ENCODE data around the gene CPT1A.
"Not testable (repeated sequence)": the region's sequence is repeated elsewhere in the genome, so short reads cannot be mapped to it uniquely, and the experiment has no call there.

GRCh38 chr11:68856425-68857030 is 14.8 kb upstream of the CPT1A start:
- TF ChIP-seq CTCF (IDR thresholded peaks at IDR 0.05; ENCODE audit: insufficient read depth, low read length, poor library complexity, severe bottlenecking); EZH2phosphoT487 (conservative IDR thresholded peaks at IDR 0.05; ENCODE audit: low read length): not testable (repeated sequence)
